SK-N-SH treated with all-trans-retinoic acid at 6 μM for 48 hours (cell line): ENCODE data around the gene PDK4.
"Not testable (repeated sequence)": the region's sequence is repeated elsewhere in the genome, so short reads cannot be mapped to it uniquely, and the experiment has no call there.

Source experiments
- ATAC-seq: fragments of 200-7000 bp; cut with Tn5 transposase; 3 replicates; pipeline ENCODE4 v1.9.1; 2020; ENCODE audit warnings: mild to moderate bottlenecking, moderate library complexity
- ARNTL ChIP-seq: fragments of 450-650 bp; formaldehyde crosslinking; IDR thresholded peaks from 2 replicates; pipeline ENCODE4 v1.5.0; 2020; ENCODE audit warnings: low read depth, mild to moderate bottlenecking, moderate library complexity, borderline replicate concordance
- BACH2 ChIP-seq: fragments of 250-450 bp; sonication (Bioruptor Pico); IDR thresholded peaks from 2 replicates; pipeline ENCODE4 v1.9.0; 2021; ENCODE audit warnings: mild to moderate bottlenecking, borderline replicate concordance
- CSDC2 ChIP-seq: fragments of 250-450 bp; sonication (Bioruptor Pico); IDR thresholded peaks from 2 replicates; pipeline ENCODE4 v1.5.0; 2020; ENCODE audit warnings: mild to moderate bottlenecking, moderate library complexity
- ESRRG ChIP-seq: fragments of 250-450 bp; sonication (Bioruptor Pico); IDR thresholded peaks from 2 replicates; pipeline ENCODE4 v1.6.1; 2021; ENCODE audit warnings: mild to moderate bottlenecking
- GLIS3 ChIP-seq: fragments of 250-450 bp; sonication (Bioruptor Pico); IDR thresholded peaks from 2 replicates; pipeline ENCODE4 v1.5.0; 2020; ENCODE audit warnings: mild to moderate bottlenecking, moderate library complexity
- OSR1 ChIP-seq: fragments of 250-450 bp; sonication (Bioruptor Pico); IDR thresholded peaks from 2 replicates; pipeline ENCODE4 v1.8.0; 2022; ENCODE audit warnings: moderate library complexity, mild to moderate bottlenecking, inconsistent platforms
- PPARA ChIP-seq: fragments of 250-450 bp; sonication (Bioruptor Pico); IDR thresholded peaks from 2 replicates; pipeline ENCODE4 v1.5.0; 2020; ENCODE audit warnings: mild to moderate bottlenecking, borderline replicate concordance
- RARB ChIP-seq: fragments of 250-450 bp; sonication (Bioruptor Pico); IDR thresholded peaks from 2 replicates; pipeline ENCODE4 v1.8.0; 2021; ENCODE audit warnings: mild to moderate bottlenecking, moderate library complexity
- SNAI2 ChIP-seq: fragments of 250-450 bp; sonication (Bioruptor Pico); IDR thresholded peaks from 2 replicates; pipeline ENCODE4 v1.5.0; 2020; ENCODE audit warnings: mild to moderate bottlenecking, moderate library complexity
- TCF4 ChIP-seq: fragments of 250-450 bp; sonication (Bioruptor Pico); IDR thresholded peaks from 2 replicates; pipeline ENCODE4 v1.8.0; 2021; ENCODE audit warnings: mild to moderate bottlenecking, moderate library complexity, borderline replicate concordance
- ZC3H10 ChIP-seq: fragments of 250-450 bp; sonication (Bioruptor Pico); IDR thresholded peaks from 2 replicates; pipeline ENCODE4 v1.5.1; 2021; ENCODE audit warnings: mild to moderate bottlenecking, moderate library complexity
- ZFP3 ChIP-seq: fragments of 250-450 bp; sonication (Bioruptor Pico); IDR thresholded peaks from 2 replicates; pipeline ENCODE4 v1.5.0; 2020; ENCODE audit warnings: mild to moderate bottlenecking, moderate library complexity
- ZFP30 ChIP-seq: fragments of 450-650 bp; formaldehyde crosslinking; IDR thresholded peaks from 2 replicates; pipeline ENCODE4 v1.5.0; 2022; ENCODE audit warnings: mild to moderate bottlenecking, moderate library complexity
- ZNF565 ChIP-seq: fragments of 450-650 bp; formaldehyde crosslinking; conservative IDR thresholded peaks from 2 replicates; pipeline ENCODE4 v1.5.0; 2020; ENCODE audit warnings: low read depth, mild to moderate bottlenecking, moderate library complexity
- TF ChIP-seq, protein P1 (sequence below): fragments of 250-450 bp; sonication (Bioruptor Pico); IDR thresholded peaks from 2 replicates; pipeline ENCODE4 v1.5.0; 2020; ENCODE audit warnings: mild to moderate bottlenecking, moderate library complexity
- TF ChIP-seq, protein P2 (sequence below): fragments of 250-450 bp; sonication (Bioruptor Pico); IDR thresholded peaks from 2 replicates; pipeline ENCODE4 v1.8.0; 2021; ENCODE audit warnings: low read depth, mild to moderate bottlenecking, moderate library complexity, borderline replicate concordance
- TF ChIP-seq, protein P3 (sequence below): fragments of 250-450 bp; sonication (Bioruptor Pico); IDR thresholded peaks from 2 replicates; pipeline ENCODE4 v1.5.1; 2021; ENCODE audit warnings: mild to moderate bottlenecking, moderate library complexity
- TF ChIP-seq, protein P4 (sequence below): fragments of 250-450 bp; sonication (Bioruptor Pico); IDR thresholded peaks from 2 replicates; pipeline ENCODE4 v1.8.0; 2020; ENCODE audit warnings: mild to moderate bottlenecking, moderate library complexity, borderline replicate concordance
- TF ChIP-seq, protein P5 (sequence below): fragments of 250-450 bp; sonication (Bioruptor Pico); IDR thresholded peaks from 2 replicates; pipeline ENCODE4 v1.5.1; 2020; ENCODE audit warnings: low read depth, mild to moderate bottlenecking, moderate library complexity

Gene PDK4

DNA sequence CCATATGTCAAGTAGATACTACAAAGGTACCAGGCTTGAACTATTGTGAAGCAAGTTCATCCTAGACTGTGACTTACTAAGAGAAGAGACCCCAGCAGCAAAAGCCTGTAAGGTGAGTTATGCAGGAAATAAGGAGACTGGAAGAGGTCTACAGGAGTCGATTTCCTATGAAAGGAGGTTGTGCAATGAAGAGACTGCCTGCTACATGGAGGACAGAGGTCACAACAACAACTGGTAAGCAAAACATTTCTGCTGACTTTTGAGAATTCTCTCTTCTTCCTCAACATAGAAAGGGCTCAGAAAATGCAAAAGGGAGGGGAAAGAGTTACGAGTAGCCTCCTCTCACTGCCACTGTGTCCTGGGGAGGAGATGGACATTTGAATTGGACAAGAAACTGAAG, 42.4 kb downstream of the PDK4 start:
- no peak for ATAC-seq
- TF ChIP-seq, protein P1, sequence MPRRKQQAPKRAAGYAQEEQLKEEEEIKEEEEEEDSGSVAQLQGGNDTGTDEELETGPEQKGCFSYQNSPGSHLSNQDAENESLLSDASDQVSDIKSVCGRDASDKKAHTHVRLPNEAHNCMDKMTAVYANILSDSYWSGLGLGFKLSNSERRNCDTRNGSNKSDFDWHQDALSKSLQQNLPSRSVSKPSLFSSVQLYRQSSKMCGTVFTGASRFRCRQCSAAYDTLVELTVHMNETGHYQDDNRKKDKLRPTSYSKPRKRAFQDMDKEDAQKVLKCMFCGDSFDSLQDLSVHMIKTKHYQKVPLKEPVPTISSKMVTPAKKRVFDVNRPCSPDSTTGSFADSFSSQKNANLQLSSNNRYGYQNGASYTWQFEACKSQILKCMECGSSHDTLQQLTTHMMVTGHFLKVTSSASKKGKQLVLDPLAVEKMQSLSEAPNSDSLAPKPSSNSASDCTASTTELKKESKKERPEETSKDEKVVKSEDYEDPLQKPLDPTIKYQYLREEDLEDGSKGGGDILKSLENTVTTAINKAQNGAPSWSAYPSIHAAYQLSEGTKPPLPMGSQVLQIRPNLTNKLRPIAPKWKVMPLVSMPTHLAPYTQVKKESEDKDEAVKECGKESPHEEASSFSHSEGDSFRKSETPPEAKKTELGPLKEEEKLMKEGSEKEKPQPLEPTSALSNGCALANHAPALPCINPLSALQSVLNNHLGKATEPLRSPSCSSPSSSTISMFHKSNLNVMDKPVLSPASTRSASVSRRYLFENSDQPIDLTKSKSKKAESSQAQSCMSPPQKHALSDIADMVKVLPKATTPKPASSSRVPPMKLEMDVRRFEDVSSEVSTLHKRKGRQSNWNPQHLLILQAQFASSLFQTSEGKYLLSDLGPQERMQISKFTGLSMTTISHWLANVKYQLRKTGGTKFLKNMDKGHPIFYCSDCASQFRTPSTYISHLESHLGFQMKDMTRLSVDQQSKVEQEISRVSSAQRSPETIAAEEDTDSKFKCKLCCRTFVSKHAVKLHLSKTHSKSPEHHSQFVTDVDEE (CRISPR knock-in tag): no peak
- TF ChIP-seq RARB (CRISPR knock-in tag) (no peak), ZFP3 (CRISPR knock-in tag) (no peak)
- TF ChIP-seq, all 23 proteins: peak for 0

DNA sequence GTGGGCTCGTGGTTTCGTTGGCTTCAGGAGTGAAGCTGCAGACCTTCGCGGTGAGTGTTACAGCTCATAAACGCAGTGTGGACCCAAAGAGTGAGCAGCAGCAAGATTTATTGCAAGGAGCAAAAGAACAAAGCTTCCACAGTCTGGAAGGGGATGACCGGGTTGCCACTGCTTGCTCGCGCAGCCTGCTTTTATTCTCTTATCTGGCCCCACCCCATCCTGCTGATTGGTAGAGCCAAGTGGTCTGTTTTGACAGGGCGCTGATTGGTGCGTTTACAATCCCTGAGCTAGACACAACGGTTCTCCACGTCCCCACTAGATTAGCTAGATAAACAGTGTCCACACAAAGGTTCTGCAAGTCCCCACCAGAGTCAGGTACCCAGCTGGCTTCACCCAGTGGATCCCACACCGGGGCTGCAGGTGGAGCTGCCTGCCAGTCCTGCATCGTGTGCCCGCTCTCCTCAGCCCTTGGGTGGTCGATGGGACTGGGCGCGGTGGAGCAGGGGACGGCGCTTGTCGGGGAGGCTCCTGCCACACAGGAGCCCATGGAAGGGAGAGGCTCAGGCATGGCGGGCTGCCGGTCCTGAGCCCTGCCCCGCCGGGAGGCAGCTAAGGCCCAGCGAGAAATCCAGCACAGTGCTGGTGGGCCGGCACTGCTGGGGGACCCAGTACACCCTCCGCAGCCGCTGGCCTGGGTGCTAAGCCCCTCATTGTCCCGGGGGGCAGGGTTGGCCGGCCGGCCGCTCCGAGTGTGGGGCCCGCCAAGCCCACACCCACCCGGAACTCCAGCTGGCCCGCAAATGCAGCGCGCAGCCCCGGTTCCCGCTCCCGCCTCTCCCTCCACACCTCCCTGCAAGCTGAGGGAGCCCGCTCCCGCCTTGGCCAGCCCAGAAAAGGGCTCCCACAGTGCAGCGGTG, 44.0 kb downstream of the PDK4 start:
- ATAC-seq: not testable (repeated sequence)

DNA sequence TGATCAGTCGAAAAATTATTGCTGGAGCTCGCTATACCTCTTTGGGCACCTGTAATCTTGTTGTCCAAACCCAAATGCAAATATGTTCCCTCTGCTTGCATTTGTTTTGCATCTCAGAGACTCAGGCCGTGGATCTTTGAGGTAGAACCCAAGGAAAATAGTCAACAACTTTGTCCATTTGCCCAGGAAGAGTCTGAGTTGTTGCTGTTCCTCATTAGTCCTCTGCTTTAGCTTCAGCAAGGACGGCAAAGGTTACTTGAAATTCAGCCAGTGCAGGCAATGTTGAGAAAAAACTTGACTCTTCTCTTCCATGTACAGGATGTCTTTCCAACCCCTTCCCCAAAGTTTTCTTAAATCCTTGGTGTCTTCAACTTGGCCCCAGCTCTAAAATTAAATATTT, 45.8 kb downstream of the PDK4 start:
- TF ChIP-seq ARNTL: no peak
- no peak for TF ChIP-seq OSR1
- TF ChIP-seq SNAI2 (CRISPR knock-in tag): no peak
- no peak for TF ChIP-seq GLIS3 (CRISPR knock-in tag)
- TF ChIP-seq TCF4: no peak
- TF ChIP-seq ZC3H10 (CRISPR knock-in tag): no peak
- no peak for TF ChIP-seq BACH2 (CRISPR knock-in tag)
- TF ChIP-seq PPARA (CRISPR knock-in tag): no peak
- no peak for TF ChIP-seq CSDC2 (CRISPR knock-in tag)
- TF ChIP-seq, protein P2, sequence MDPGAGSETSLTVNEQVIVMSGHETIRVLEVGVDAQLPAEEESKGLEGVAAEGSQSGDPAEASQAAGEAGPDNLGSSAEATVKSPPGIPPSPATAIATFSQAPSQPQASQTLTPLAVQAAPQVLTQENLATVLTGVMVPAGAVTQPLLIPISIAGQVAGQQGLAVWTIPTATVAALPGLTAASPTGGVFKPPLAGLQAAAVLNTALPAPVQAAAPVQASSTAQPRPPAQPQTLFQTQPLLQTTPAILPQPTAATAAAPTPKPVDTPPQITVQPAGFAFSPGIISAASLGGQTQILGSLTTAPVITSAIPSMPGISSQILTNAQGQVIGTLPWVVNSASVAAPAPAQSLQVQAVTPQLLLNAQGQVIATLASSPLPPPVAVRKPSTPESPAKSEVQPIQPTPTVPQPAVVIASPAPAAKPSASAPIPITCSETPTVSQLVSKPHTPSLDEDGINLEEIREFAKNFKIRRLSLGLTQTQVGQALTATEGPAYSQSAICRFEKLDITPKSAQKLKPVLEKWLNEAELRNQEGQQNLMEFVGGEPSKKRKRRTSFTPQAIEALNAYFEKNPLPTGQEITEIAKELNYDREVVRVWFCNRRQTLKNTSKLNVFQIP (CRISPR knock-in tag): no peak
- TF ChIP-seq, protein P3, sequence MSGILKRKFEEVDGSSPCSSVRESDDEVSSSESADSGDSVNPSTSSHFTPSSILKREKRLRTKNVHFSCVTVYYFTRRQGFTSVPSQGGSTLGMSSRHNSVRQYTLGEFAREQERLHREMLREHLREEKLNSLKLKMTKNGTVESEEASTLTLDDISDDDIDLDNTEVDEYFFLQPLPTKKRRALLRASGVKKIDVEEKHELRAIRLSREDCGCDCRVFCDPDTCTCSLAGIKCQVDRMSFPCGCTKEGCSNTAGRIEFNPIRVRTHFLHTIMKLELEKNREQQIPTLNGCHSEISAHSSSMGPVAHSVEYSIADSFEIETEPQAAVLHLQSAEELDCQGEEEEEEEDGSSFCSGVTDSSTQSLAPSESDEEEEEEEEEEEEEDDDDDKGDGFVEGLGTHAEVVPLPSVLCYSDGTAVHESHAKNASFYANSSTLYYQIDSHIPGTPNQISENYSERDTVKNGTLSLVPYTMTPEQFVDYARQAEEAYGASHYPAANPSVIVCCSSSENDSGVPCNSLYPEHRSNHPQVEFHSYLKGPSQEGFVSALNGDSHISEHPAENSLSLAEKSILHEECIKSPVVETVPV: no peak
- TF ChIP-seq, protein P4, sequence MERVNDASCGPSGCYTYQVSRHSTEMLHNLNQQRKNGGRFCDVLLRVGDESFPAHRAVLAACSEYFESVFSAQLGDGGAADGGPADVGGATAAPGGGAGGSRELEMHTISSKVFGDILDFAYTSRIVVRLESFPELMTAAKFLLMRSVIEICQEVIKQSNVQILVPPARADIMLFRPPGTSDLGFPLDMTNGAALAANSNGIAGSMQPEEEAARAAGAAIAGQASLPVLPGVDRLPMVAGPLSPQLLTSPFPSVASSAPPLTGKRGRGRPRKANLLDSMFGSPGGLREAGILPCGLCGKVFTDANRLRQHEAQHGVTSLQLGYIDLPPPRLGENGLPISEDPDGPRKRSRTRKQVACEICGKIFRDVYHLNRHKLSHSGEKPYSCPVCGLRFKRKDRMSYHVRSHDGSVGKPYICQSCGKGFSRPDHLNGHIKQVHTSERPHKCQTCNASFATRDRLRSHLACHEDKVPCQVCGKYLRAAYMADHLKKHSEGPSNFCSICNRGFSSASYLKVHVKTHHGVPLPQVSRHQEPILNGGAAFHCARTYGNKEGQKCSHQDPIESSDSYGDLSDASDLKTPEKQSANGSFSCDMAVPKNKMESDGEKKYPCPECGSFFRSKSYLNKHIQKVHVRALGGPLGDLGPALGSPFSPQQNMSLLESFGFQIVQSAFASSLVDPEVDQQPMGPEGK (CRISPR knock-in tag): no peak
- TF ChIP-seq ESRRG (CRISPR knock-in tag): no peak
- no peak for TF ChIP-seq ZNF565 (CRISPR knock-in tag)
- TF ChIP-seq, protein P5, sequence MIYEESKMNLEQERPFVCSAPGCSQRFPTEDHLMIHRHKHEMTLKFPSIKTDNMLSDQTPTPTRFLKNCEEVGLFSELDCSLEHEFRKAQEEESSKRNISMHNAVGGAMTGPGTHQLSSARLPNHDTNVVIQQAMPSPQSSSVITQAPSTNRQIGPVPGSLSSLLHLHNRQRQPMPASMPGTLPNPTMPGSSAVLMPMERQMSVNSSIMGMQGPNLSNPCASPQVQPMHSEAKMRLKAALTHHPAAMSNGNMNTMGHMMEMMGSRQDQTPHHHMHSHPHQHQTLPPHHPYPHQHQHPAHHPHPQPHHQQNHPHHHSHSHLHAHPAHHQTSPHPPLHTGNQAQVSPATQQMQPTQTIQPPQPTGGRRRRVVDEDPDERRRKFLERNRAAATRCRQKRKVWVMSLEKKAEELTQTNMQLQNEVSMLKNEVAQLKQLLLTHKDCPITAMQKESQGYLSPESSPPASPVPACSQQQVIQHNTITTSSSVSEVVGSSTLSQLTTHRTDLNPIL: no peak
- no peak for TF ChIP-seq ZFP30
- TF ChIP-seq, all 23 proteins: peak for 0

More for the DNA sequence above, 45.8 kb downstream of the PDK4 start:
- no peak for ATAC-seq
